ENCODE results near the gene GANAB. TPM values are rescaled to one million over a fixed set of nuclear protein-coding genes. Genes with fewer than 3 reads are reported as not detected.
A peak's percentile ranks its signal among the peaks of the same experiment; 100 is the strongest.

The GANAB gene
- total and polyA plus RNA-seq, 2 donors from 2014 or later, result 110 to 309 TPM

DNA sequence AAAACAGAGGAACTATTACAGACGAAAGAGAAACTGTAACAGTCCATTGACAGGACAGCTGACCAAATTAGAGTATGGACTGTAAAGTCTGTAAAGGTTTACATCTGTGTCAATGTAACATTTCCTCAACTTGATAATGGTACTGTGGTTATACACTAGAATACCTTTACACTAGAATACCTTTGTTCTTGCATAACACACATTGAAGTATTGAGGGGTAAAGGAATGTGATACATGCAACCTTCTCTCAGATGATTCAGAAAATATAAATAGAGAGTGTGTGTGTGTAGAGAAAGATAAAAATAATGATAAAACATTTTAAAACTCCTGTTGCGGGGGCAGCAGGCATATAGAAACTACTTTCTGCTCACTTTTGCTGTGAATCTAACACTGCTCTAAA lies 67.2 kb downstream of the GANAB start:
- no peak overlapping the region for H3K27ac ChIP-seq (ENCODE audit: low read depth in 2 of 2, low read length in 2 of 2)
- TF ChIP-seq, protein P1, sequence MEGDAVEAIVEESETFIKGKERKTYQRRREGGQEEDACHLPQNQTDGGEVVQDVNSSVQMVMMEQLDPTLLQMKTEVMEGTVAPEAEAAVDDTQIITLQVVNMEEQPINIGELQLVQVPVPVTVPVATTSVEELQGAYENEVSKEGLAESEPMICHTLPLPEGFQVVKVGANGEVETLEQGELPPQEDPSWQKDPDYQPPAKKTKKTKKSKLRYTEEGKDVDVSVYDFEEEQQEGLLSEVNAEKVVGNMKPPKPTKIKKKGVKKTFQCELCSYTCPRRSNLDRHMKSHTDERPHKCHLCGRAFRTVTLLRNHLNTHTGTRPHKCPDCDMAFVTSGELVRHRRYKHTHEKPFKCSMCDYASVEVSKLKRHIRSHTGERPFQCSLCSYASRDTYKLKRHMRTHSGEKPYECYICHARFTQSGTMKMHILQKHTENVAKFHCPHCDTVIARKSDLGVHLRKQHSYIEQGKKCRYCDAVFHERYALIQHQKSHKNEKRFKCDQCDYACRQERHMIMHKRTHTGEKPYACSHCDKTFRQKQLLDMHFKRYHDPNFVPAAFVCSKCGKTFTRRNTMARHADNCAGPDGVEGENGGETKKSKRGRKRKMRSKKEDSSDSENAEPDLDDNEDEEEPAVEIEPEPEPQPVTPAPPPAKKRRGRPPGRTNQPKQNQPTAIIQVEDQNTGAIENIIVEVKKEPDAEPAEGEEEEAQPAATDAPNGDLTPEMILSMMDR (IDR thresholded peaks at IDR 0.05; ENCODE audit: borderline replicate concordance, extremely low read depth, insufficient read depth), result no peak
- DNase-seq (no peak), FAIRE-seq (no peak)
- peaks cover 5 to 41% (median 10%) of the 10 kb centered on the region in 3 donors for H3K36me3 ChIP-seq (ENCODE audit: control insufficient read depth in 2 of 3, insufficient read depth in 3 of 3, low read length in 3 of 3)
- no peak overlapping the region for H3K4me3 ChIP-seq (ENCODE audit: low read length in 3 of 3)
- intact Hi-C loops (cut with DNase I), result no loop called here
- peaks cover 0 to 21% (median 7%) of the 10 kb centered on the region in 3 donors for H3K4me1 ChIP-seq (ENCODE audit: control insufficient read depth in 2 of 3, insufficient read depth in 2 of 3, low read depth in 1 of 3, low read length in 3 of 3)
- H3K27me3 ChIP-seq (ENCODE audit: control insufficient read depth, insufficient read depth, low read length), result no peaks in the 10 kb centered on the region
- no peaks in the 10 kb centered on the region for H3K9me3 ChIP-seq (ENCODE audit: control insufficient read depth in 2 of 3, insufficient read depth in 1 of 3, low read length in 3 of 3)
- no peak overlapping the region for H3K9ac ChIP-seq (ENCODE audit: low read length in 3 of 3)

- Histone ChIP-seq H3K27ac (ENCODE audit: low read depth in 2 of 2, low read length in 2 of 2) (no peak overlapping the region), H3K36me3 (ENCODE audit: control insufficient read depth in 2 of 3, insufficient read depth in 3 of 3, low read length in 3 of 3) (peaks cover 5 to 38% (median 10%) of the 10 kb centered on the region in 3 donors), H3K4me3 (ENCODE audit: low read length in 3 of 3) (no peak overlapping the region), H3K4me1 (ENCODE audit: control insufficient read depth in 2 of 3, insufficient read depth in 2 of 3, low read depth in 1 of 3, low read length in 3 of 3) (peaks cover 0 to 23% (median 7%) of the 10 kb centered on the region in 3 donors), H3K27me3 (ENCODE audit: control insufficient read depth, insufficient read depth, low read length) (no peaks in the 10 kb centered on the region), H3K9me3 (ENCODE audit: control insufficient read depth in 2 of 3, insufficient read depth in 1 of 3, low read length in 3 of 3) (no peaks in the 10 kb centered on the region), H3K9ac (ENCODE audit: low read length in 3 of 3) (no peak overlapping the region)
- DNase-seq (peak in 1 of 5 donors; percentile 55), FAIRE-seq (no peak)
- TF ChIP-seq, protein P1 (IDR thresholded peaks at IDR 0.05; ENCODE audit: borderline replicate concordance, extremely low read depth, insufficient read depth), result no peak
- intact Hi-C loops (cut with DNase I), result no loop called here
Measured at GRCh38 chr11:62578541-62578940, 67.9 kb downstream of the GANAB start.

GRCh38 chr11:62577046-62577714 lies 69.2 kb downstream of the GANAB start:
- H3K9me3 ChIP-seq (ENCODE audit: control insufficient read depth in 2 of 3, insufficient read depth in 1 of 3, low read length in 3 of 3), result no peaks in the 10 kb centered on the region
- peaks cover 0 to 27% (median 13%) of the 10 kb centered on the region in 3 donors for H3K4me1 ChIP-seq (ENCODE audit: control insufficient read depth in 2 of 3, insufficient read depth in 2 of 3, low read depth in 1 of 3, low read length in 3 of 3)
- no peak for FAIRE-seq
- no peaks in the 10 kb centered on the region for H3K27me3 ChIP-seq (ENCODE audit: control insufficient read depth, insufficient read depth, low read length)
- H3K9ac ChIP-seq (ENCODE audit: low read length in 3 of 3), result no peak overlapping the region
- no peak overlapping the region for H3K4me3 ChIP-seq (ENCODE audit: low read length in 3 of 3)
- peak in 2 of 5 donors; percentile 60 to 71 for DNase-seq
- TF ChIP-seq, protein P1 (IDR thresholded peaks at IDR 0.05; ENCODE audit: borderline replicate concordance, extremely low read depth, insufficient read depth), result no peak
- peaks cover 5 to 38% (median 10%) of the 10 kb centered on the region in 3 donors for H3K36me3 ChIP-seq (ENCODE audit: control insufficient read depth in 2 of 3, insufficient read depth in 3 of 3, low read length in 3 of 3)
- intact Hi-C loops (cut with DNase I), result no loop called here
- peak overlapping the region; percentile 72 to 76 for H3K27ac ChIP-seq (ENCODE audit: low read depth in 2 of 2, low read length in 2 of 2)

All from kidney (tissue), 14 donors.